ENCODE measurements around the gene GNG12. TPM values are rescaled to one million over a fixed set of nuclear protein-coding genes. Genes with fewer than 3 reads are reported as not detected.

GNG12 gene
- total RNA-seq, 1 experiment from 2014 or later, result 23.7 TPM

DNA sequence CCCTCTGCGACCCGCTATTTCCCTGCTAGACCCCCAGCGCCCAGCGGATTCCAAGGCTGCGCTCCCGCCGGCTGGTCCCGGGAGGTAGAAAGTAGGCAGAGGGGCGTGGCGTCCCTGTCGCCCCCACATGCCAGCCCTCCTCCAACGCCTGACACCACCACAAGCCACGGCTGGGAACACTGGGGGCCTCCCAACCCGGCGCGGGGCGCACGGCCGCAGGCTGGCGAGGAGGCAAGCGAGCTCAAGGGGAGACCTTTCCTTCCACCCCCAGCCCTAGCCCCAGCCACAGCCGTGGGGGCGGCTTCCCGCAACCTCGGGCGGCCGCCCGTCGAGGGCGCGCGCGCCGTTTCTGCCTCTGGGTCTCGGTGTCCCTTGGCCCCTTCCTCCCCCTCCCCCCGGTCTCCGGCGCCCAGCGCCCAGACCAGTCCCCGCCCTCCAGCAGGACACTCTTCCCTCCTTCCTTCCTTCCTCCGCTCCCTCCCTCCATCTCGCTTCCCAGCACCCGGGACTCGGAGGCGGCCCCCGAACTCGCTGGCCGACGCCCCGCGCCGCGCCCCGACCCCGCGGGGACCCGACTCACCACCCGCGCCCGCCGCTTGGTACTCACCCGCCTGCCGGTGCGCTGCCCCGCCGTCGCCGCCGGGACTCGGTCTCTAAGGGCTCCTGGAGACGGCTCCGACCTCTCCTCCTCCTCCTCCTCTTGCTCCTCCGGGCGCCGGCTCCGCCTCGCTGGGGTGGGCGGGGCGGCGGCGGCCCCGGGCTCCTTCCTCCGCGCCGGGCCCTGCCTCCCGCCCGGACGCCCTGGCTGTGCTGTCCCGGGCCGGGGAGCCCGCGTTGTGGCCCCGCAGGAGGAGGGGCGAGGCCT lies at the start of gene GNG12 (continued):
- TF ChIP-seq CBFB (CRISPR knock-in tag; IDR thresholded peaks at IDR 0.05; ENCODE audit: low read depth), result no peak
- TF ChIP-seq, protein P1, sequence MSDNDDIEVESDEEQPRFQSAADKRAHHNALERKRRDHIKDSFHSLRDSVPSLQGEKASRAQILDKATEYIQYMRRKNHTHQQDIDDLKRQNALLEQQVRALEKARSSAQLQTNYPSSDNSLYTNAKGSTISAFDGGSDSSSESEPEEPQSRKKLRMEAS (CRISPR knock-in tag; IDR thresholded peaks at IDR 0.05), result peak; percentile 57
- TF ChIP-seq ATF1 (CRISPR knock-in tag; IDR thresholded peaks at IDR 0.05), result no peak
- TF ChIP-seq, protein P2, sequence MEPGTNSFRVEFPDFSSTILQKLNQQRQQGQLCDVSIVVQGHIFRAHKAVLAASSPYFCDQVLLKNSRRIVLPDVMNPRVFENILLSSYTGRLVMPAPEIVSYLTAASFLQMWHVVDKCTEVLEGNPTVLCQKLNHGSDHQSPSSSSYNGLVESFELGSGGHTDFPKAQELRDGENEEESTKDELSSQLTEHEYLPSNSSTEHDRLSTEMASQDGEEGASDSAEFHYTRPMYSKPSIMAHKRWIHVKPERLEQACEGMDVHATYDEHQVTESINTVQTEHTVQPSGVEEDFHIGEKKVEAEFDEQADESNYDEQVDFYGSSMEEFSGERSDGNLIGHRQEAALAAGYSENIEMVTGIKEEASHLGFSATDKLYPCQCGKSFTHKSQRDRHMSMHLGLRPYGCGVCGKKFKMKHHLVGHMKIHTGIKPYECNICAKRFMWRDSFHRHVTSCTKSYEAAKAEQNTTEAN (CRISPR knock-in tag; IDR thresholded peaks at IDR 0.05), result no peak
- TF ChIP-seq GTF2I (CRISPR knock-in tag; conservative IDR thresholded peaks at IDR 0.05), result no peak
- TF ChIP-seq, protein P3, sequence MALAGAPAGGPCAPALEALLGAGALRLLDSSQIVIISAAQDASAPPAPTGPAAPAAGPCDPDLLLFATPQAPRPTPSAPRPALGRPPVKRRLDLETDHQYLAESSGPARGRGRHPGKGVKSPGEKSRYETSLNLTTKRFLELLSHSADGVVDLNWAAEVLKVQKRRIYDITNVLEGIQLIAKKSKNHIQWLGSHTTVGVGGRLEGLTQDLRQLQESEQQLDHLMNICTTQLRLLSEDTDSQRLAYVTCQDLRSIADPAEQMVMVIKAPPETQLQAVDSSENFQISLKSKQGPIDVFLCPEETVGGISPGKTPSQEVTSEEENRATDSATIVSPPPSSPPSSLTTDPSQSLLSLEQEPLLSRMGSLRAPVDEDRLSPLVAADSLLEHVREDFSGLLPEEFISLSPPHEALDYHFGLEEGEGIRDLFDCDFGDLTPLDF (CRISPR knock-in tag; IDR thresholded peaks at IDR 0.05), result no peak
- no peak for TF ChIP-seq KAT7 (CRISPR knock-in tag; IDR thresholded peaks at IDR 0.05; ENCODE audit: borderline replicate concordance)
- TF ChIP-seq, protein P4, sequence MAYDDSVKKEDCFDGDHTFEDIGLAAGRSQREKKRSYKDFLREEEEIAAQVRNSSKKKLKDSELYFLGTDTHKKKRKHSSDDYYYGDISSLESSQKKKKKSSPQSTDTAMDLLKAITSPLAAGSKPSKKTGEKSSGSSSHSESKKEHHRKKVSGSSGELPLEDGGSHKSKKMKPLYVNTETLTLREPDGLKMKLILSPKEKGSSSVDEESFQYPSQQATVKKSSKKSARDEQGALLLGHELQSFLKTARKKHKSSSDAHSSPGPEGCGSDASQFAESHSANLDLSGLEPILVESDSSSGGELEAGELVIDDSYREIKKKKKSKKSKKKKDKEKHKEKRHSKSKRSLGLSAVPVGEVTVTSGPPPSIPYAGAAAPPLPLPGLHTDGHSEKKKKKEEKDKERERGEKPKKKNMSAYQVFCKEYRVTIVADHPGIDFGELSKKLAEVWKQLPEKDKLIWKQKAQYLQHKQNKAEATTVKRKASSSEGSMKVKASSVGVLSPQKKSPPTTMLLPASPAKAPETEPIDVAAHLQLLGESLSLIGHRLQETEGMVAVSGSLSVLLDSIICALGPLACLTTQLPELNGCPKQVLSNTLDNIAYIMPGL (CRISPR knock-in tag; IDR thresholded peaks at IDR 0.05), result peak; percentile 62; the same call in 1 of the 2 replicates
- TF ChIP-seq NR2C2 (CRISPR knock-in tag; IDR thresholded peaks at IDR 0.05), result no peak
- no peak; the same call in 1 of the 2 replicates for TF ChIP-seq FOXK1 (CRISPR knock-in tag; IDR thresholded peaks at IDR 0.05)
- no peak for TF ChIP-seq ESRRA (CRISPR knock-in tag; IDR thresholded peaks at IDR 0.05; ENCODE audit: borderline replicate concordance)
- TF ChIP-seq, protein P5, sequence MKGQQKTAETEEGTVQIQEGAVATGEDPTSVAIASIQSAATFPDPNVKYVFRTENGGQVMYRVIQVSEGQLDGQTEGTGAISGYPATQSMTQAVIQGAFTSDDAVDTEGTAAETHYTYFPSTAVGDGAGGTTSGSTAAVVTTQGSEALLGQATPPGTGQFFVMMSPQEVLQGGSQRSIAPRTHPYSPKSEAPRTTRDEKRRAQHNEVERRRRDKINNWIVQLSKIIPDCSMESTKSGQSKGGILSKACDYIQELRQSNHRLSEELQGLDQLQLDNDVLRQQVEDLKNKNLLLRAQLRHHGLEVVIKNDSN (CRISPR knock-in tag; IDR thresholded peaks at IDR 0.05), result 0 out of 2 replicates have a peak, but pooled peaks have one; percentile 30
- TF ChIP-seq ZNF121 (CRISPR knock-in tag; IDR thresholded peaks at IDR 0.05), result peak; percentile 99
- TF ChIP-seq, protein P6, sequence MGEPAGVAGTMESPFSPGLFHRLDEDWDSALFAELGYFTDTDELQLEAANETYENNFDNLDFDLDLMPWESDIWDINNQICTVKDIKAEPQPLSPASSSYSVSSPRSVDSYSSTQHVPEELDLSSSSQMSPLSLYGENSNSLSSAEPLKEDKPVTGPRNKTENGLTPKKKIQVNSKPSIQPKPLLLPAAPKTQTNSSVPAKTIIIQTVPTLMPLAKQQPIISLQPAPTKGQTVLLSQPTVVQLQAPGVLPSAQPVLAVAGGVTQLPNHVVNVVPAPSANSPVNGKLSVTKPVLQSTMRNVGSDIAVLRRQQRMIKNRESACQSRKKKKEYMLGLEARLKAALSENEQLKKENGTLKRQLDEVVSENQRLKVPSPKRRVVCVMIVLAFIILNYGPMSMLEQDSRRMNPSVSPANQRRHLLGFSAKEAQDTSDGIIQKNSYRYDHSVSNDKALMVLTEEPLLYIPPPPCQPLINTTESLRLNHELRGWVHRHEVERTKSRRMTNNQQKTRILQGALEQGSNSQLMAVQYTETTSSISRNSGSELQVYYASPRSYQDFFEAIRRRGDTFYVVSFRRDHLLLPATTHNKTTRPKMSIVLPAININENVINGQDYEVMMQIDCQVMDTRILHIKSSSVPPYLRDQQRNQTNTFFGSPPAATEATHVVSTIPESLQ (CRISPR knock-in tag; IDR thresholded peaks at IDR 0.05), result no peak
- peak; percentile 62; the same call in 1 of the 2 replicates for TF ChIP-seq MYBL2 (CRISPR knock-in tag; IDR thresholded peaks at IDR 0.05)
- TF ChIP-seq, protein P7, sequence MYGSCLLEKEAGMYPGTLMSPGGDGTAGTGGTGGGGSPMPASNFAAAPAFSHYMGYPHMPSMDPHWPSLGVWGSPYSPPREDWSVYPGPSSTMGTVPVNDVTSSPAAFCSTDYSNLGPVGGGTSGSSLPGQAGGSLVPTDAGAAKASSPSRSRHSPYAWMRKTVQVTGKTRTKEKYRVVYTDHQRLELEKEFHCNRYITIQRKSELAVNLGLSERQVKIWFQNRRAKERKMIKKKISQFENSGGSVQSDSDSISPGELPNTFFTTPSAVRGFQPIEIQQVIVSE (CRISPR knock-in tag; IDR thresholded peaks at IDR 0.05; ENCODE audit: borderline replicate concordance), result no peak
- TF ChIP-seq, protein P8, sequence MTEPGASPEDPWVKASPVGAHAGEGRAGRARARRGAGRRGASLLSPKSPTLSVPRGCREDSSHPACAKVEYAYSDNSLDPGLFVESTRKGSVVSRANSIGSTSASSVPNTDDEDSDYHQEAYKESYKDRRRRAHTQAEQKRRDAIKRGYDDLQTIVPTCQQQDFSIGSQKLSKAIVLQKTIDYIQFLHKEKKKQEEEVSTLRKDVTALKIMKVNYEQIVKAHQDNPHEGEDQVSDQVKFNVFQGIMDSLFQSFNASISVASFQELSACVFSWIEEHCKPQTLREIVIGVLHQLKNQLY (CRISPR knock-in tag; IDR thresholded peaks at IDR 0.05), result no peak
- peak; percentile 64 for TF ChIP-seq SP1 (CRISPR knock-in tag; conservative IDR thresholded peaks at IDR 0.05)
- peak; percentile 82 for TF ChIP-seq ZNF263 (CRISPR knock-in tag; IDR thresholded peaks at IDR 0.05; ENCODE audit: low read depth)
- TF ChIP-seq RELA (CRISPR knock-in tag; IDR thresholded peaks at IDR 0.05; ENCODE audit: borderline replicate concordance), result no peak
- TF ChIP-seq OVOL2 (CRISPR knock-in tag; IDR thresholded peaks at IDR 0.05; ENCODE audit: borderline replicate concordance), result no peak
- TF ChIP-seq, protein P9, sequence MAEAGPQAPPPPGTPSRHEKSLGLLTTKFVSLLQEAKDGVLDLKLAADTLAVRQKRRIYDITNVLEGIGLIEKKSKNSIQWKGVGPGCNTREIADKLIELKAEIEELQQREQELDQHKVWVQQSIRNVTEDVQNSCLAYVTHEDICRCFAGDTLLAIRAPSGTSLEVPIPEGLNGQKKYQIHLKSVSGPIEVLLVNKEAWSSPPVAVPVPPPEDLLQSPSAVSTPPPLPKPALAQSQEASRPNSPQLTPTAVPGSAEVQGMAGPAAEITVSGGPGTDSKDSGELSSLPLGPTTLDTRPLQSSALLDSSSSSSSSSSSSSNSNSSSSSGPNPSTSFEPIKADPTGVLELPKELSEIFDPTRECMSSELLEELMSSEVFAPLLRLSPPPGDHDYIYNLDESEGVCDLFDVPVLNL (CRISPR knock-in tag; IDR thresholded peaks at IDR 0.05; ENCODE audit: borderline replicate concordance, low read depth), result no peak
- TF ChIP-seq NFYB (CRISPR knock-in tag; conservative IDR thresholded peaks at IDR 0.05; ENCODE audit: low read depth), result no peak
- TF ChIP-seq FOXJ3 (CRISPR knock-in tag; IDR thresholded peaks at IDR 0.05; ENCODE audit: borderline replicate concordance), result no peak
- TF ChIP-seq SOX15 (CRISPR knock-in tag; IDR thresholded peaks at IDR 0.05), result no peak
- peak; percentile 54; the same call in 1 of the 2 replicates for TF ChIP-seq TEAD1 (CRISPR knock-in tag; IDR thresholded peaks at IDR 0.05)
- TF ChIP-seq, protein P10, sequence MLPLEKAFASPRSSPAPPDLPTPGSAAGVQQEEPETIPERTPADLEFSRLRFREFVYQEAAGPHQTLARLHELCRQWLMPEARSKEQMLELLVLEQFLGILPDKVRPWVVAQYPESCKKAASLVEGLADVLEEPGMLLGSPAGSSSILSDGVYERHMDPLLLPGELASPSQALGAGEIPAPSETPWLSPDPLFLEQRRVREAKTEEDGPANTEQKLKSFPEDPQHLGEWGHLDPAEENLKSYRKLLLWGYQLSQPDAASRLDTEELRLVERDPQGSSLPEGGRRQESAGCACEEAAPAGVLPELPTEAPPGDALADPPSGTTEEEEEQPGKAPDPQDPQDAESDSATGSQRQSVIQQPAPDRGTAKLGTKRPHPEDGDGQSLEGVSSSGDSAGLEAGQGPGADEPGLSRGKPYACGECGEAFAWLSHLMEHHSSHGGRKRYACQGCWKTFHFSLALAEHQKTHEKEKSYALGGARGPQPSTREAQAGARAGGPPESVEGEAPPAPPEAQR (CRISPR knock-in tag; IDR thresholded peaks at IDR 0.05), result no peak
- no peak for TF ChIP-seq NFATC4 (CRISPR knock-in tag; IDR thresholded peaks at IDR 0.05)
